GM23338 (cell line): ENCODE measurements around the gene TMEM144. TPM values are rescaled to one million over a fixed set of nuclear protein-coding genes. Genes with fewer than 3 reads are reported as not detected.

Experiments
- ATAC-seq: fragments of 200-7000 bp; cut with Tn5 transposase; 3 replicates; pipeline ENCODE4 v1.9.1; 2020
- DNase-seq: peaks from one replicate; pipeline ENCODE4 v3.0.0-alpha.2; 2015; ENCODE audit warnings: low spot score
- H2AFZ ChIP-seq: fragments of 200-600 bp; sonication (generic); 2 replicates; pipeline ENCODE4 v1.8.0; 2016; ENCODE audit warnings: antibody characterized with exemption, mild to moderate bottlenecking, moderate library complexity
- H3F3A ChIP-seq: fragments of 200-600 bp; sonication (generic); replicated peaks from 2 replicates; pipeline ENCODE4 v1.8.0; 2017; ENCODE audit warnings: antibody characterized with exemption, mixed run types, low read depth
- H3K27ac ChIP-seq: fragments of 200-600 bp; sonication (generic); 2 replicates; pipeline ENCODE4 v1.6.1; 2016; ENCODE audit warnings: low read depth
- H3K27me3 ChIP-seq: fragments of 200-600 bp; sonication (generic); 2 replicates; pipeline ENCODE4 v1.8.0; 2016; ENCODE audit warnings: mild to moderate bottlenecking, mixed run types, moderate library complexity; ENCODE audit not compliant: insufficient read depth
- H3K36me3 ChIP-seq: fragments of 200-600 bp; sonication (generic); 2 replicates; pipeline ENCODE4 v1.8.0; 2016; ENCODE audit warnings: mild to moderate bottlenecking; ENCODE audit not compliant: insufficient read depth
- H3K4me1 ChIP-seq: fragments of 200-600 bp; sonication (generic); 2 replicates; pipeline ENCODE4 v1.8.0; 2016; ENCODE audit warnings: mild to moderate bottlenecking, moderate library complexity; ENCODE audit not compliant: insufficient read depth
- H3K4me2 ChIP-seq: fragments of 200-600 bp; sonication (generic); 2 replicates; pipeline ENCODE4 v1.7.1; 2017; ENCODE audit warnings: mixed run types
- H3K4me3 ChIP-seq: fragments of 200-600 bp; sonication (generic); 2 replicates; pipeline ENCODE4 v1.6.1; 2016; ENCODE audit warnings: mixed run types
- H3K79me2 ChIP-seq: fragments of 200-600 bp; sonication (generic); replicated peaks from 2 replicates; pipeline ENCODE4 v1.8.0; 2017; ENCODE audit warnings: mild to moderate bottlenecking; ENCODE audit not compliant: insufficient read depth
- H3K9me2 ChIP-seq: fragments of 200-600 bp; sonication (generic); 2 replicates; pipeline ENCODE4 v1.8.0; 2017; ENCODE audit not compliant: insufficient read depth
- H4K20me1 ChIP-seq: fragments of 200-600 bp; sonication (generic); replicated peaks from 2 replicates; pipeline ENCODE4 v1.8.0; 2017; ENCODE audit warnings: mild to moderate bottlenecking; ENCODE audit not compliant: insufficient read depth
- H3K27ac Mint-ChIP-seq: 2 replicates; pipeline ENCODE4 v1.8.0; 2020; ENCODE audit warnings: inconsistent platforms, mild to moderate bottlenecking, moderate library complexity, mixed read lengths
- H3K27me3 Mint-ChIP-seq: 3 replicates; pipeline ENCODE4 v1.8.0; 2022; ENCODE audit warnings: low read depth, mild to moderate bottlenecking, moderate library complexity, mixed read lengths, inconsistent platforms; ENCODE audit not compliant: insufficient read depth, poor library complexity
- H3K36me3 Mint-ChIP-seq: 3 replicates; pipeline ENCODE4 v1.8.0; 2021; ENCODE audit warnings: low read depth, mild to moderate bottlenecking, inconsistent platforms, moderate library complexity, mixed read lengths
- H3K4me1 Mint-ChIP-seq: 3 replicates; pipeline ENCODE4 v1.8.0; 2020; ENCODE audit warnings: mild to moderate bottlenecking, inconsistent platforms, mixed read lengths
- H3K4me3 Mint-ChIP-seq: 3 replicates; pipeline ENCODE4 v1.8.0; 2021; ENCODE audit warnings: moderate library complexity, mild to moderate bottlenecking, inconsistent platforms, mixed read lengths
- H3K9me3 Mint-ChIP-seq: 3 replicates; pipeline ENCODE4 v1.8.0; 2020; ENCODE audit warnings: moderate library complexity, mild to moderate bottlenecking, inconsistent platforms, mixed read lengths
- CREB1 ChIP-seq: fragments of 250-450 bp; sonication (Bioruptor Pico); IDR thresholded peaks from 2 replicates; pipeline ENCODE4 v1.5.0; 2020; ENCODE audit warnings: low read depth, mild to moderate bottlenecking, moderate library complexity
- CTCF ChIP-seq, 2 experiments: fragments of 200-600 bp in 1 of 2; sonication (generic) in 1 of 2; conservative IDR thresholded peaks; 2 replicates each; pipeline versions ENCODE4 v1.5.1 to v1.6.1; 2016 to 2017; ENCODE audit warnings: antibody characterized with exemption in 2 of 2, low read depth in 2 of 2, mild to moderate bottlenecking in 2 of 2, moderate library complexity in 1 of 2
- EZH2 ChIP-seq: fragments of 200-600 bp; sonication (generic); IDR thresholded peaks from one replicate; pipeline ENCODE4 v1.8.0; 2017; ENCODE audit warnings: antibody characterized with exemption, mild to moderate bottlenecking, low read depth; ENCODE audit not compliant: unreplicated experiment
- EZH2phosphoT487 ChIP-seq: fragments of 200-600 bp; sonication (generic); IDR thresholded peaks from one replicate; pipeline ENCODE4 v1.8.1; 2018; ENCODE audit warnings: antibody characterized with exemption; ENCODE audit not compliant: unreplicated experiment
- JUNB ChIP-seq: IDR thresholded peaks from one replicate; pipeline ENCODE4 v1.6.1; 2016; ENCODE audit warnings: antibody characterized with exemption; ENCODE audit not compliant: unreplicated experiment
- NANOG ChIP-seq: IDR thresholded peaks from 2 replicates; pipeline ENCODE4 v1.6.1; 2016; ENCODE audit warnings: antibody characterized with exemption, borderline replicate concordance
- POLR2AphosphoS5 ChIP-seq: IDR thresholded peaks from 2 replicates; pipeline ENCODE4 v1.6.1; 2016; ENCODE audit warnings: antibody characterized with exemption, low read depth
- STAT1 ChIP-seq: IDR thresholded peaks from one replicate; pipeline ENCODE4 v1.6.1; 2016; ENCODE audit warnings: antibody characterized with exemption; ENCODE audit not compliant: unreplicated experiment
- ZNF114 ChIP-seq: fragments of 250-450 bp; sonication (Bioruptor Pico); IDR thresholded peaks from 2 replicates; pipeline ENCODE4 v1.5.0; 2020; ENCODE audit warnings: mild to moderate bottlenecking, moderate library complexity
- ZNF331 ChIP-seq: fragments of 250-450 bp; sonication (Bioruptor Pico); IDR thresholded peaks from 2 replicates; pipeline ENCODE4 v1.5.0; 2020; ENCODE audit warnings: low read depth, mild to moderate bottlenecking, moderate library complexity
- polyA plus RNA-seq: library from polyadenylated mRNA; unstranded; fragments of >200 nt; fragmentation: Nextera tagmentation; extraction: Ambion mirVana; gene quantifications from 2 replicates; pipeline ENCODE4 v1.2.1, GENCODE V29; 2016
- total RNA-seq: library from RNA; depleted of rRNA; stranded (reverse); fragments of >200 nt; shearing (Covaris generic); gene quantifications from 2 replicates; pipeline ENCODE4 v1.2.3, GENCODE V29; 2014
- TF ChIP-seq, protein P1 (sequence below): IDR thresholded peaks from 2 replicates; pipeline ENCODE4 v1.6.1; 2016; ENCODE audit warnings: antibody characterized with exemption

The TMEM144 gene
- total and polyA plus RNA-seq, 2 experiments from 2014 or later = 1.3 to 1.7 TPM

GRCh38 chr4:158162631-158163030 lies 47.7 kb upstream of the TMEM144 start:
- no peak overlapping the region for H2AFZ ChIP-seq
- H3K4me3 ChIP-seq = no peak overlapping the region
- Mint-ChIP-seq H3K4me3 (no peak overlapping the region), H3K27me3 (peaks cover 3% of the 10 kb centered on the region), H3K36me3 (no peaks in the 10 kb centered on the region), H3K9me3 (no peaks in the 10 kb centered on the region), H3K4me1 (peaks cover 5% of the 10 kb centered on the region; the same call in 2 of the 3 replicates), H3K27ac (no peak overlapping the region)
- no peak overlapping the region for H3K4me2 ChIP-seq
- H3K27ac ChIP-seq = no peak overlapping the region
- no peaks in the 10 kb centered on the region for H4K20me1 ChIP-seq
- DNase-seq (no peak), ATAC-seq (no peak)
- H3K79me2 ChIP-seq = no peaks in the 10 kb centered on the region
- TF ChIP-seq JUNB (no peak), EZH2phosphoT487 (no peak), STAT1 (no peak), CREB1 (CRISPR knock-in tag) (no peak), EZH2 (no peak), ZNF114 (no peak)
- H3K36me3 ChIP-seq = no peaks in the 10 kb centered on the region
- no peaks in the 10 kb centered on the region for H3K9me2 ChIP-seq
- H3K27me3 ChIP-seq = no peaks in the 10 kb centered on the region
- no peaks in the 10 kb centered on the region for H3K4me1 ChIP-seq
- no peaks in the 10 kb centered on the region for H3F3A ChIP-seq

GRCh38 chr4:158163941-158164767 lies 46.1 kb upstream of the TMEM144 start:
- no peak for DNase-seq
- H4K20me1 ChIP-seq = no peaks in the 10 kb centered on the region
- no peak overlapping the region for H3K4me2 ChIP-seq
- H3K4me1 Mint-ChIP-seq = peaks cover under 1% of the 10 kb centered on the region; the same call in 2 of the 3 replicates
- TF ChIP-seq POLR2AphosphoS5 (no peak), CTCF (conservative IDR thresholded peaks at IDR 0.05; ENCODE audit: low read depth in 2 of 2) (peak in 1 of 2 experiments; percentile 17; a peak in 1 of 4 replicates)
- no peaks in the 10 kb centered on the region for H3K36me3 ChIP-seq
- no peaks in the 10 kb centered on the region for H3K79me2 ChIP-seq
- no peaks in the 10 kb centered on the region for H3K9me2 ChIP-seq
- H3K27me3 ChIP-seq = no peaks in the 10 kb centered on the region
- H3K27ac ChIP-seq = no peak overlapping the region
- H3K36me3 Mint-ChIP-seq = no peaks in the 10 kb centered on the region
- H3K4me3 Mint-ChIP-seq = no peak overlapping the region
- H2AFZ ChIP-seq = no peak overlapping the region
- no peaks in the 10 kb centered on the region for H3F3A ChIP-seq
- no peak overlapping the region for H3K4me3 ChIP-seq
- no peak overlapping the region; the same call in 1 of the 2 replicates for H3K27ac Mint-ChIP-seq
- H3K27me3 Mint-ChIP-seq = peaks cover 3% of the 10 kb centered on the region
- no peaks in the 10 kb centered on the region for H3K4me1 ChIP-seq
- no peak for ATAC-seq
- H3K9me3 Mint-ChIP-seq = no peaks in the 10 kb centered on the region

- Histone ChIP-seq H2AFZ (no peak overlapping the region), H3K27me3 (no peaks in the 10 kb centered on the region), H3K36me3 (no peaks in the 10 kb centered on the region), H3K79me2 (no peaks in the 10 kb centered on the region), H3K9me2 (no peaks in the 10 kb centered on the region), H3F3A (no peaks in the 10 kb centered on the region), H3K27ac (no peak overlapping the region), H3K4me3 (no peak overlapping the region), H4K20me1 (no peaks in the 10 kb centered on the region), H3K4me2 (no peak overlapping the region), H3K4me1 (no peaks in the 10 kb centered on the region)
- no peaks in the 10 kb centered on the region; the same call in 2 of the 3 replicates for H3K4me1 Mint-ChIP-seq
- H3K27ac Mint-ChIP-seq = no peak overlapping the region
- H3K36me3 Mint-ChIP-seq = no peaks in the 10 kb centered on the region
- no peak for ATAC-seq
- no peak overlapping the region for H3K4me3 Mint-ChIP-seq
- no peak for DNase-seq
- no peaks in the 10 kb centered on the region for H3K9me3 Mint-ChIP-seq
- peaks cover 3% of the 10 kb centered on the region for H3K27me3 Mint-ChIP-seq
- no peak for TF ChIP-seq EZH2phosphoT487
- TF ChIP-seq POLR2AphosphoS5 = no peak
- no peak for TF ChIP-seq NANOG
- TF ChIP-seq STAT1 = no peak
- no peak for TF ChIP-seq EZH2
- TF ChIP-seq, protein P1, sequence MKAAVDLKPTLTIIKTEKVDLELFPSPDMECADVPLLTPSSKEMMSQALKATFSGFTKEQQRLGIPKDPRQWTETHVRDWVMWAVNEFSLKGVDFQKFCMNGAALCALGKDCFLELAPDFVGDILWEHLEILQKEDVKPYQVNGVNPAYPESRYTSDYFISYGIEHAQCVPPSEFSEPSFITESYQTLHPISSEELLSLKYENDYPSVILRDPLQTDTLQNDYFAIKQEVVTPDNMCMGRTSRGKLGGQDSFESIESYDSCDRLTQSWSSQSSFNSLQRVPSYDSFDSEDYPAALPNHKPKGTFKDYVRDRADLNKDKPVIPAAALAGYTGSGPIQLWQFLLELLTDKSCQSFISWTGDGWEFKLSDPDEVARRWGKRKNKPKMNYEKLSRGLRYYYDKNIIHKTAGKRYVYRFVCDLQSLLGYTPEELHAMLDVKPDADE = no peak
- TF ChIP-seq JUNB = no peak
- TF ChIP-seq ZNF114 = no peak
- TF ChIP-seq ZNF331 (CRISPR knock-in tag) = no peak
- TF ChIP-seq CTCF (conservative IDR thresholded peaks at IDR 0.05; ENCODE audit: low read depth in 2 of 2) = no peak
Observed at GRCh38 chr4:158164768-158165213, 45.5 kb upstream of the TMEM144 start.
